ENCODE measurements around the gene ARL5B. TPM values are rescaled to one million over a fixed set of nuclear protein-coding genes. Genes with fewer than 3 reads are reported as not detected.

Gene ARL5B
- total and polyA plus RNA-seq, 2 of the 8 experiments (the other 6 are each of a cell fraction or from before 2014, with no cell fraction given), result 8.4 to 52.1 TPM

- H4K91ac ChIP-seq (replicated peaks; ENCODE audit: insufficient read length, low read length), result no peak within 1 kb of the TSS
- peak within 1 kb of the TSS; percentile 2 for H3K4ac ChIP-seq (replicated peaks; ENCODE audit: insufficient read length, low read depth, low read length)
- peak; percentile 52 for FAIRE-seq
- H3K23ac ChIP-seq (ENCODE audit: insufficient read length), result no peak within 1 kb of the TSS
- 0 out of 2 replicates have a peak within 1 kb of the TSS, but pooled peaks have one; percentile 24 for H3K18ac ChIP-seq (ENCODE audit: extremely low read depth, low read length)
- H3K9me3 ChIP-seq (ENCODE audit: insufficient read depth in 2 of 2, low read depth in 1 of 2, low read length in 1 of 2), result no peaks in the 10 kb centered on the region
- ChIA-PET CTCF (ENCODE audit: partially characterized antibody) (no interaction called here), POLR2A (ENCODE audit: partially characterized antibody) (interaction anchor here (1.2 kb wide), 1 partner anchor 35 kb away, joined by 3 read pairs; no protein-coding TSS in a partner anchor)
- H2AFZ ChIP-seq (ENCODE audit: low read length), result peak within 1 kb of the TSS; percentile 76; the same call in 1 of the 2 replicates
- H3K79me2 ChIP-seq (ENCODE audit: control insufficient read depth in 1 of 2, insufficient read depth in 2 of 2, low read length in 2 of 2), result peaks cover 0 to 36% of the 10 kb centered on the region in 2 experiments; a peak in 2 of 4 replicates
- H3K36me3 ChIP-seq (ENCODE audit: control insufficient read depth in 2 of 4, insufficient read depth in 4 of 4, low read length in 3 of 4), result peaks cover 0 to 13% (median 0%) of the 10 kb centered on the region in 4 experiments; a peak in 2 of 8 replicates
- peak within 1 kb of the TSS; percentile 80 to 81 for H3K4me2 ChIP-seq (ENCODE audit: insufficient read depth in 1 of 2, low read depth in 2 of 2, low read length in 2 of 2)
- no peak within 1 kb of the TSS for H2AK5ac ChIP-seq (ENCODE audit: low read depth, low read length)
- peaks cover 5% of the 10 kb centered on the region; the same call in 1 of the 2 replicates for H3K23me2 ChIP-seq (ENCODE audit: low read depth, low read length)
- no peaks in the 10 kb centered on the region for H3K27me3 ChIP-seq (replicated peaks in 1 of 4; ENCODE audit: control insufficient read depth in 3 of 4, extremely low read depth in 1 of 4, insufficient read depth in 3 of 4, low read length in 3 of 4)
- H3K27ac ChIP-seq (ENCODE audit: low read depth, low read length), result no peak within 1 kb of the TSS; the same call in 1 of the 2 replicates
- H4K8ac ChIP-seq (ENCODE audit: extremely low read depth, insufficient read depth, low read length), result no peak within 1 kb of the TSS
- H2BK5ac ChIP-seq (ENCODE audit: low read depth, low read length), result 0 out of 2 replicates have a peak within 1 kb of the TSS, but pooled peaks have one; percentile 57
- peak within 1 kb of the TSS; percentile 88 for H3K56ac ChIP-seq (replicated peaks; ENCODE audit: insufficient read length, low read depth, low read length)
- no peaks in the 10 kb centered on the region for H3K79me1 ChIP-seq (ENCODE audit: low read depth, low read length)
- H2BK15ac ChIP-seq (ENCODE audit: low read length), result no peak within 1 kb of the TSS
- H2BK20ac ChIP-seq (ENCODE audit: low read length), result no peak within 1 kb of the TSS
- WGBS, 2 experiments (ENCODE audit: extremely low coverage in 1 of 2, insufficient coverage in 1 of 2, insufficient read length in 1 of 2, insufficient replicate concordance in 2 of 2, low coverage in 1 of 2, low lambda C conversion rate in 2 of 2, missing lambda C conversion rate in 1 of 2), result 3% methylated on average over 36 of the region's 39 CpGs; no CpG with 5 or more reads in 1 of the 2 experiments
- H2BK120ac ChIP-seq (replicated peaks; ENCODE audit: low read depth, low read length), result no peak within 1 kb of the TSS
- no peaks in the 10 kb centered on the region for H4K20me1 ChIP-seq (replicated peaks in 1 of 2; ENCODE audit: control insufficient read depth in 1 of 2, insufficient read depth in 2 of 2, low read length in 2 of 2)
- H4K5ac ChIP-seq (ENCODE audit: insufficient read length, low read depth, low read length), result peak within 1 kb of the TSS; percentile 25
- no peak within 1 kb of the TSS for H2BK12ac ChIP-seq (ENCODE audit: low read depth, low read length)
- peak within 1 kb of the TSS; percentile 78 to 92 (median 86) for H3K4me3 ChIP-seq (ENCODE audit: extremely low read depth in 1 of 4, insufficient read depth in 2 of 4, low read depth in 3 of 4, low read length in 4 of 4)
- no peaks in the 10 kb centered on the region; a peak in 2 of 7 replicates for H3K4me1 ChIP-seq (replicated peaks in 1 of 4; ENCODE audit: control insufficient read depth in 3 of 4, insufficient read depth in 4 of 4, low read length in 3 of 4)
- H3K14ac ChIP-seq (ENCODE audit: insufficient read length), result no peak within 1 kb of the TSS
- H3K9ac ChIP-seq (replicated peaks in 1 of 4; ENCODE audit: extremely low read depth in 1 of 4, low read depth in 3 of 4, low read length in 3 of 4), result peak within 1 kb of the TSS; percentile 61 to 73 (median 72)
- peak; percentile 50 to 93 for DNase-seq (ENCODE audit: low read depth in 1 of 2, low spot score in 2 of 2)
- TF ChIP-seq RFX5 (IDR thresholded peaks at IDR 0.05; ENCODE audit: borderline replicate concordance, low read depth, low read length) (no peak), POLR2A (IDR thresholded peaks at IDR 0.05; ENCODE audit: control extremely low read depth in 1 of 2, low read depth in 2 of 2, low read length in 2 of 2) (peak in 1 of 2 experiments; percentile 69; a peak in 2 of 3 replicates), SP4 (IDR thresholded peaks at IDR 0.05; ENCODE audit: low read length) (no peak), BACH1 (IDR thresholded peaks at IDR 0.05; ENCODE audit: low read length) (peak; percentile 86; the same call in 1 of the 2 replicates), MAFK (IDR thresholded peaks at IDR 0.05; ENCODE audit: low read depth, low read length) (peak; percentile 19; the same call in 1 of the 2 replicates), NANOG (IDR thresholded peaks at IDR 0.05; ENCODE audit: insufficient read depth, low read depth, low read length, poor library complexity, severe bottlenecking) (no peak), BCL11A (IDR thresholded peaks at IDR 0.05; ENCODE audit: low read depth in 2 of 2, low read length in 2 of 2) (no peak), ASH2L (IDR thresholded peaks at IDR 0.05; ENCODE audit: low read length) (peak; percentile 84), TEAD4 (IDR thresholded peaks at IDR 0.05; ENCODE audit: low read depth, low read length) (no peak), CHD1 (IDR thresholded peaks at IDR 0.05; ENCODE audit: low read depth, low read length) (no peak), PHF8 (conservative IDR thresholded peaks at IDR 0.05; ENCODE audit: low read depth, low read length) (peak; percentile 75), CEBPB (IDR thresholded peaks at IDR 0.05; ENCODE audit: low read depth, low read length) (no peak)
- TF ChIP-seq, protein P1, sequence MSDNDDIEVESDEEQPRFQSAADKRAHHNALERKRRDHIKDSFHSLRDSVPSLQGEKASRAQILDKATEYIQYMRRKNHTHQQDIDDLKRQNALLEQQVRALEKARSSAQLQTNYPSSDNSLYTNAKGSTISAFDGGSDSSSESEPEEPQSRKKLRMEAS (IDR thresholded peaks at IDR 0.05), result peak; percentile 81
Observed at GRCh38 chr10:18651324-18652007, 7.8 kb upstream of the ARL5B start, which contains the start of gene NSUN6. Gene NSUN6, minus strand, starts transcription at chr10:18651587. Its CDS starts 384 bp downstream, at chr10:18651203.

Data from H1 (cell line).